C4-2B (cell line): Measurements from ENCODE around the gene AKAP5.

ENCODE experiments used
- H3K27ac ChIP-seq: fragments of 450-650 bp; 2 replicates; pipeline ENCODE4 v1.5.1; 2017
- CTCF ChIP-seq: fragments of 450-650 bp; conservative IDR thresholded peaks from 2 replicates; pipeline ENCODE4 v1.5.1; 2017; ENCODE audit warnings: mild to moderate bottlenecking
- ZFX ChIP-seq: fragments of 450-650 bp; IDR thresholded peaks from 2 replicates; pipeline ENCODE4 v1.6.1; 2017

AKAP5 gene

GRCh38 chr14:64502887-64503433 is 37.7 kb downstream of the AKAP5 start:
- TF ChIP-seq ZFX, result no peak; the same call in 1 of the 2 replicates
- TF ChIP-seq CTCF, result no peak
- peak overlapping the region; percentile 97 for H3K27ac ChIP-seq

DNA sequence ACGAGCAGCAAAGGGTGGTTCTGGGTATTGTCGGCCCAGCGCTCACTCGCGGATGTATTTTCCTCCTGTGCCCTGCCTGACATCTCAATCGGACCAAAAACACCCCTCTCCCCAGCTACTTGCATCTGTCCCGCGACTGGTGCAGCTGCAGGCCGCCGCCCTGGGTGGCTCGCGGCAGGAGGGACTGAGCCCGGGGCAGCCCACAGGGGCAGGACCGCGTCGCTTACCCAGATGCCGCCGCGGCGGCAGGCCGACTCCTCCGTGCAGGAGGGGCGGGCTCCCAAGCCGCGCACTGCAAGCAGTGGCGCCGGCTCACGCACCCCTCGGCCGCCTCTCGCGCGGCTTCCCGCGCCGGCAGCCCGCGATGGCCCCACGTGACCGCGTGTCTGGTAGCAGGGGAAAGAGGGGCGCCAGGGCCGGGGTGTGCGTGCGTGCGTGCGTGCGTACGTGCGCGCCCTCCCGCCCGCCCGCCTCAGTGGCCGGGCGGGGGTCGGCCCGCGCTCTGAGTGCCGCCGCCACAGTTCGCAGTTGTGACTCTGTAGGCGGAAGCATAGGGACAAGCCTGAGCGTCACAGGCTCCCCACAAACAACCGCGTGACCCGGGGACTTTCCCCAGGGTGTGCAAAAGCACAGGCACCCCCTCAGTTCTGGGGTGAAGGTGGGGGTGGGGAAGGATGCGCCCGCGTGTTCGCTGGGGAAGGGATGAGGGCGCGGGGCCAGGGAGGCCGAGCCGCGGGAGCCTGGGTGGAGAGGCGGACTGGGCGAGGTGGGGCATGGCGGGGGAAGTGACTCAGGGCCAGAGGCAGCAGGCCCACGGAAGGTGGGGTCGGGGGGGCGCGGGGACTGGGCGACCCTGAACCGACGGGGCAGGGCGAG is 38.4 kb downstream of the AKAP5 start, which contains the start of gene ZBTB25:
Gene ZBTB25 (minus strand): TSS at position 405 of the 876 bp plus-strand sequence. CDS start 13,305 bp downstream, outside the sequence.
- TF ChIP-seq ZFX, result peak; percentile 61; the same call in 1 of the 2 replicates
- no peak for TF ChIP-seq CTCF
- H3K27ac ChIP-seq, result peak within 1 kb of the TSS; percentile 97

DNA sequence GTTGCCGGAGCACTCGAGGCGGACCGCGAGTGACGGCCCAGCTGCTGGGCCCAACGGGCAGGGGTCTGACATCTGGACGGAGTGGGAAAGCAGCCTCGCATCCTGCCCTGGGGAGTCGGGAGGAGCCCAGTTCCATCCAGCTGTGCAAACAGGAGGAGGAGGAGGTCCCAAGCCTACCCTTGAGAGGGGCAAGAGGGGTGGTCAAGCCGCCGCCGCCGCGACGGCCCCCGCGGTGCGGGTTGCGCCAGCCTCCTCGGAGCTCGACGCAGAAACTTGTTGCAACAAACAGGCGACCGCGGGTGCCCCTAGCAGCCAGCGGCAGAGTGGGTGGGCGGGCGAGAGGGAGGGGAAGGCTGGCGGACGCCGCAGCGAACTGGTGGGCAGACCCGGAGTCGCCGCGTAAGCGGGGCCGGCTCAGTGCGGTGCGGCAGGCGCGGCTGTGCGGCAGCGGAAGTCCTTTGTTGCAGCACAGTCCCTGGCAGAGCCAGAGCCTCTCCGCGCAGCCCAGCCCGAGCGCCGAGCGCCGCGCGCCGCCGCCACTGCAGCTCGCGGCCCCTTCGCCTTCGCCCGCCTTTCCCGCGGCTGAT is 39.1 kb downstream of the AKAP5 start, which contains the start of gene ZBTB1:
Gene ZBTB1 (plus strand): TSS at position 461 of the 587 bp plus-strand sequence. CDS start 16,735 bp downstream, outside the sequence.
- peak within 1 kb of the TSS; percentile 97 for H3K27ac ChIP-seq
- TF ChIP-seq CTCF (no peak), ZFX (no peak)

DNA sequence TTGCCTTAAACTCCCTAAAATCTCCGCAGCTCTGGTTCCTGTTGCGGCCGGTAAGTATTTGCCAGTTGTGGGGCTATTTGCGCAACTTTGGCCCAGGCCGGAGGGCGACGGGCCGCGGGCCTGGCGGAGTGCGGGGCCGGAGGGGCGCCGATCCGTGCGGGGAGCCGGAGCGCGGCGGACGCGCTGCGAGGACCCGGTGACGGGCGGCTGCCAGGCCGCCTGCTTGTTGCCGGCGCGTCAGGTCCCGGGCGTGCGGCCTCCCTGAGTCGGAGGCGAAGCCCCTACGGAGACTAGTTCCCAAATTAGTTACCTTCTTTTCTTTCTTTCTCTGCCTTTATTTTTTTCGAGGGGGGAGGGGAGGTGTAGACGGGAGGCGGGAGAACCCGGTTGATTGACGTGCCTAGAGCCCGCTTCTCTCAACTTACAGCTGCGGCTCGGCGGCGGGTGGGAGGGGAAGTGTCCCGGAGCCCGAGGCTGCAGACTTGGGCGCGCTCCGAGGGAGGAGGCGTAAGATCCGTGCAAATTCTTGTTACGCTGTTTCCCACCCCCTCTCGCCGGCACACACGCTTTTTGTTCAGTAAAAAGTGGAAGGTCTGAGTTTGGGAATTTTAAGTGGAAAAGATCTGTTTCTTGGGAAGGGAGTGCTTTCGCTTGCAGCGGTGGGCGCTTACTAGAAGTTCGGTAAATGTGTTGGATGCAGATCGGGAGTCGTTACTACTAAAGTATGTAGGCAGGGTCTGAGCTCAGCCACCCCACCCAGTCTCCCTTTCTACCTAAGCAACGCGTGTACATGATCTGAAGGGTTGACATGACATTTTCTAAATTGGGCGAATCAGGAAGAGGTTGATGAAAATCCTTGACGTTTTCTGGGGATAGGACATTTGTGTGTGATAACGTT is 39.8 kb downstream of the AKAP5 start:
- peak; percentile 95 for TF ChIP-seq ZFX
- no peak for TF ChIP-seq CTCF

DNA sequence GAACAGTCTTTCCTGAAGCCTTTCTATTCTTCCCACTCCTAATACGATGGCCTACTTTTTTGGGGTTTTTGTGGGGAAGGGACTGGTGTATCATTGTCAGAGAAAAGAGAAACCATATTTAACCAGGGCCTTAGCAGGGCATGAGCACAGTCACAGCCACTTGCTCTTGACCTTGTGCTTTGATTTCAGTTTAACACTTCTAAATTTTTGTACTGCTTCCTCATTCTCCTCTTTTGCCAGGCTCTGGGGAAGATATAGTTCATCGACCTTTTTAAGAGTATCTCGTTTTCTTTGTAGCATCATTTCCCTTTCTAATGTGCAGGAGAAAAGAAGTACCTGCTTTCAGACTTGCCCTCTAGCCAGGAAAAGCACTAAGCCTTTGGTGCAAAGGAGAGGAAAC is 41.4 kb downstream of the AKAP5 start:
- TF ChIP-seq ZFX, result no peak
- TF ChIP-seq CTCF, result no peak
- no peak overlapping the region for H3K27ac ChIP-seq

More for the DNA sequence above, 39.8 kb downstream of the AKAP5 start:
- H3K27ac ChIP-seq, result peak overlapping the region; percentile 97

GRCh38 chr14:64507376-64508156 is 42.3 kb downstream of the AKAP5 start:
- TF ChIP-seq CTCF (no peak), ZFX (no peak)
- H3K27ac ChIP-seq, result no peak overlapping the region
